Lower leg skin (tissue), 3 donors: ENCODE measurements around the gene LDAH.

ENCODE experiments used
- POLR2A ChIP-seq, 2 donors: fragments of 450-650 bp; IDR thresholded peaks; one replicate each; pipeline ENCODE4 v1.6.1; 2016 to 2017; ENCODE audit warnings: antibody characterized with exemption in 2 of 2, mild to moderate bottlenecking in 1 of 2, moderate library complexity in 1 of 2
- TF ChIP-seq, protein P1 (sequence below), 3 donors: fragments of 450-650 bp; IDR thresholded peaks; one replicate each; pipeline ENCODE4 v1.5.1; 2016; ENCODE audit warnings: antibody characterized with exemption in 3 of 3, mild to moderate bottlenecking in 3 of 3, moderate library complexity in 2 of 3

DNA sequence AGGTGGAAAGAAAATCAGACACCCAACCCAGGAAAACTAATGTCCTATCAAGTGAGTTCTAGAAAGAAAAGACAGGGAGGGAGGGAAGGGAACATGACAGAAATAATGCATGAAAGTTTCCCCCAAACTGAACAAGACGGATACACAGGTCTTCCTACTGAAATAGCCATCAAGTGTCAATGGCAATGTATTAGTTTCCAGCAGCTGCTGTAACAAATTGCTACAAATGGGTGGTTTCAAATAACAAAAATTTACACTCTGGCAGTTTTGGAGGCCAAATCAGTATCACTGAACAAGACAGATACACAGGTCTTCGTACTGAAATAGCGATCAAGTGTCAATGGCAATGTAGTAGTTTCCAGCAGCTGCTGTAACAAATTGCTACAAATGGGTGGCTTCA lies 70.6 kb downstream of the LDAH start:
- TF ChIP-seq, protein P1, sequence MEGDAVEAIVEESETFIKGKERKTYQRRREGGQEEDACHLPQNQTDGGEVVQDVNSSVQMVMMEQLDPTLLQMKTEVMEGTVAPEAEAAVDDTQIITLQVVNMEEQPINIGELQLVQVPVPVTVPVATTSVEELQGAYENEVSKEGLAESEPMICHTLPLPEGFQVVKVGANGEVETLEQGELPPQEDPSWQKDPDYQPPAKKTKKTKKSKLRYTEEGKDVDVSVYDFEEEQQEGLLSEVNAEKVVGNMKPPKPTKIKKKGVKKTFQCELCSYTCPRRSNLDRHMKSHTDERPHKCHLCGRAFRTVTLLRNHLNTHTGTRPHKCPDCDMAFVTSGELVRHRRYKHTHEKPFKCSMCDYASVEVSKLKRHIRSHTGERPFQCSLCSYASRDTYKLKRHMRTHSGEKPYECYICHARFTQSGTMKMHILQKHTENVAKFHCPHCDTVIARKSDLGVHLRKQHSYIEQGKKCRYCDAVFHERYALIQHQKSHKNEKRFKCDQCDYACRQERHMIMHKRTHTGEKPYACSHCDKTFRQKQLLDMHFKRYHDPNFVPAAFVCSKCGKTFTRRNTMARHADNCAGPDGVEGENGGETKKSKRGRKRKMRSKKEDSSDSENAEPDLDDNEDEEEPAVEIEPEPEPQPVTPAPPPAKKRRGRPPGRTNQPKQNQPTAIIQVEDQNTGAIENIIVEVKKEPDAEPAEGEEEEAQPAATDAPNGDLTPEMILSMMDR (IDR thresholded peaks at IDR 0.05): no peak
- no peak for TF ChIP-seq POLR2A (IDR thresholded peaks at IDR 0.05)
